HEK293 (cell line): ENCODE results near the gene THOP1.

Experiments
- SALL2 ChIP-seq: fragments of 450-650 bp; formaldehyde crosslinking; IDR thresholded peaks from 2 replicates; pipeline ENCODE4 v1.5.0; 2017; ENCODE audit warnings: missing biosample characterization, mild to moderate bottlenecking, missing genetic modification characterization, borderline replicate concordance
- ZEB2 ChIP-seq: fragments of 450-650 bp; formaldehyde crosslinking; IDR thresholded peaks from 2 replicates; pipeline ENCODE4 v1.5.1; 2016; ENCODE audit warnings: missing biosample characterization, missing genetic modification characterization
- ZNF274 ChIP-seq, 2 experiments: fragments of 200-500 bp in 1 of 2; fragments of 450-650 bp in 1 of 2; sonication (Bioruptor generic) in 1 of 2; formaldehyde crosslinking in 1 of 2; IDR thresholded peaks; 2 replicates each; pipeline versions ENCODE4 v1.5.1 to v1.6.1; 2014 to 2016; ENCODE audit warnings: borderline replicate concordance in 1 of 2, inconsistent platforms in 1 of 2, low read length in 1 of 2, missing biosample characterization in 1 of 2, missing genetic modification characterization in 1 of 2
- TF ChIP-seq, protein P1 (sequence below): fragments of 450-650 bp; formaldehyde crosslinking; optimal IDR thresholded peaks from 2 replicates; pipeline ENCODE3; 2016; ENCODE audit warnings: missing biosample characterization, mild to moderate bottlenecking, missing genetic modification characterization
- TF ChIP-seq, protein P2 (sequence below): fragments of 450-650 bp; formaldehyde crosslinking; IDR thresholded peaks from 2 replicates; pipeline ENCODE4 v1.5.1; 2016; ENCODE audit warnings: missing biosample characterization, missing genetic modification characterization
- TF ChIP-seq, protein P3 (sequence below): fragments of 450-650 bp; formaldehyde crosslinking; IDR thresholded peaks from 2 replicates; pipeline ENCODE4 v1.5.1; 2017; ENCODE audit warnings: missing biosample characterization, missing genetic modification characterization

DNA sequence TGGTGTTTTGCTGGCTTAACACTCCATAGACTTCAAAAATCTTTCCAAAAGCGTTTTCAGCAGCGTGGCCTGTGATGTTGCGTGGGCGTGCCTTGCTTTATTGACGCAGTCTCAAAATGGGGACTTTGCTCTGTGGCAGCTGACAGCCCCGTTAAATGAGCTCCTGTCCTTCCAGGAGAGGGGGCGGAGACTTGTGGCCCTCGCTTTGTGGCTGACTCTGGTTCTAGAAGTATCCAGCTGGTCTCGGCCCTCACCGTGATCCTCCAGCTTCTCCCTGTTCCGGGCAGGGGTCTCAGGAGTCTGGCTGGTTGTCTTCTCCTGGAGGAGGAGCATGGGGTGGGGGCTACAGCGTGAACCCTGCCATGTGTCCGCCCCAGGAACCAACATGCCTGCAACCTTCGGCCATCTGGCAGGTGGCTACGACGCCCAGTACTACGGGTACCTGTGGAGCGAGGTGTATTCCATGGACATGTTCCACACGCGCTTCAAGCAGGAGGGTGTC lies 26.0 kb downstream of the THOP1 start:
- no peak for TF ChIP-seq ZEB2
- no peak for TF ChIP-seq ZNF274 (IDR thresholded peaks at IDR 0.05; ENCODE audit: low read length)
- TF ChIP-seq ZNF274 (tag by site-specific recombination; IDR thresholded peaks at IDR 0.05; ENCODE audit: borderline replicate concordance): no peak
- TF ChIP-seq, protein P1, sequence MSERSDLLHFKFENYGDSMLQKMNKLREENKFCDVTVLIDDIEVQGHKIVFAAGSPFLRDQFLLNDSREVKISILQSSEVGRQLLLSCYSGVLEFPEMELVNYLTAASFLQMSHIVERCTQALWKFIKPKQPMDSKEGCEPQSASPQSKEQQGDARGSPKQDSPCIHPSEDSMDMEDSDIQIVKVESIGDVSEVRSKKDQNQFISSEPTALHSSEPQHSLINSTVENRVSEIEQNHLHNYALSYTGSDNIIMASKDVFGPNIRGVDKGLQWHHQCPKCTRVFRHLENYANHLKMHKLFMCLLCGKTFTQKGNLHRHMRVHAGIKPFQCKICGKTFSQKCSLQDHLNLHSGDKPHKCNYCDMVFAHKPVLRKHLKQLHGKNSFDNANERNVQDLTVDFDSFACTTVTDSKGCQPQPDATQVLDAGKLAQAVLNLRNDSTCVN (tag by site-specific recombination): no peak
- TF ChIP-seq, protein P2, sequence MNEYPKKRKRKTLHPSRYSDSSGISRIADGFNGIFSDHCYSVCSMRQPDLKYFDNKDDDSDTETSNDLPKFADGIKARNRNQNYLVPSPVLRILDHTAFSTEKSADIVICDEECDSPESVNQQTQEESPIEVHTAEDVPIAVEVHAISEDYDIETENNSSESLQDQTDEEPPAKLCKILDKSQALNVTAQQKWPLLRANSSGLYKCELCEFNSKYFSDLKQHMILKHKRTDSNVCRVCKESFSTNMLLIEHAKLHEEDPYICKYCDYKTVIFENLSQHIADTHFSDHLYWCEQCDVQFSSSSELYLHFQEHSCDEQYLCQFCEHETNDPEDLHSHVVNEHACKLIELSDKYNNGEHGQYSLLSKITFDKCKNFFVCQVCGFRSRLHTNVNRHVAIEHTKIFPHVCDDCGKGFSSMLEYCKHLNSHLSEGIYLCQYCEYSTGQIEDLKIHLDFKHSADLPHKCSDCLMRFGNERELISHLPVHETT (tag by site-specific recombination): no peak
- TF ChIP-seq, protein P3, sequence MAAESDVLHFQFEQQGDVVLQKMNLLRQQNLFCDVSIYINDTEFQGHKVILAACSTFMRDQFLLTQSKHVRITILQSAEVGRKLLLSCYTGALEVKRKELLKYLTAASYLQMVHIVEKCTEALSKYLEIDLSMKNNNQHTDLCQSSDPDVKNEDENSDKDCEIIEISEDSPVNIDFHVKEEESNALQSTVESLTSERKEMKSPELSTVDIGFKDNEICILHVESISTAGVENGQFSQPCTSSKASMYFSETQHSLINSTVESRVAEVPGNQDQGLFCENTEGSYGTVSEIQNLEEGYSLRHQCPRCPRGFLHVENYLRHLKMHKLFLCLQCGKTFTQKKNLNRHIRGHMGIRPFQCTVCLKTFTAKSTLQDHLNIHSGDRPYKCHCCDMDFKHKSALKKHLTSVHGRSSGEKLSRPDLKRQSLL: no peak
- no peak for TF ChIP-seq SALL2 (tag by site-specific recombination)
